HEK293T (cell line): ENCODE results near the gene RHOA.

ENCODE experiments used
- FOXA1 ChIP-seq: fragments of 450-650 bp; IDR thresholded peaks from 2 replicates; pipeline ENCODE4 v1.6.1; 2016; ENCODE audit warnings: mild to moderate bottlenecking
- HDGF ChIP-seq: fragments of 450-650 bp; IDR thresholded peaks from 2 replicates; pipeline ENCODE4 v1.6.1; 2017; ENCODE audit warnings: antibody characterized with exemption, borderline replicate concordance
- NFRKB ChIP-seq: fragments of 450-650 bp; IDR thresholded peaks from 2 replicates; pipeline ENCODE4 v1.6.1; 2016; ENCODE audit warnings: mild to moderate bottlenecking, moderate library complexity
- SP1 ChIP-seq: fragments of 450-650 bp; IDR thresholded peaks from 2 replicates; pipeline ENCODE4 v1.6.1; 2017
- TARDBP ChIP-seq: fragments of 450-650 bp; IDR thresholded peaks from 2 replicates; pipeline ENCODE4 v1.6.1; 2016
- TF ChIP-seq, protein P1 (sequence below): fragments of 450-650 bp; IDR thresholded peaks from 2 replicates; pipeline ENCODE4 v1.6.1; 2016

DNA sequence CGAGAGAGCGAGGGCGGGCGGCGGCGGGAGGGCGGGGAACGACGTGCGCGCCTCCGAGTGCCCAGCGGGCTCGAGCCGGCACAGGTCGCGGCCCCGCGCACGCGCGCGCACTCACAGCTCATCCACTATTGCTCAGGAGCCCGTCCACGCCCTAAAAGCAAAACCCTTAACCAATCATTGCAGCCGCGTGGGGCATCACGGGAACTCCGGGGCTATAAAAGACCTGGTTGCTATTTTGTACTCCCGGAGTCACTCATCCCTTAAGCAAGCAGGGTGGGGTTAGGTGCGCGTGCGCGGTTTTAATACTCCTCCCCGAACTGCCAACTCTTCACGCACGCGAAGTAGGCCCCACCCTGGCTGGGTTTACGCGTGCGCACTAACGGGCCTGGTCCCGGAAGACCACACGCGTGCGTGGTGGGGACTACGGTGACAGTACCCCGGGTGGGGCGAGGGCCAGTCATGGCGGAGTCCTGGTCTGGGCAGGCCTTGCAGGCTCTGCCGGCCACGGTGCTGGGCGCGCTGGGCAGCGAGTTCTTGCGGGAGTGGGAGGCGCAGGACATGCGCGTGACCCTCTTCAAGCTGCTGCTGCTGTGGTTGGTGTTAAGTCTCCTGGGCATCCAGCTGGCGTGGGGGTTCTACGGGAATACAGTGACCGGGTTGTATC lies at the start of gene RHOA, which contains the start of gene TCTA:
- TF ChIP-seq SP1 (no peak), HDGF (no peak), NFRKB (no peak), TARDBP (peak; percentile 97), FOXA1 (no peak)
- TF ChIP-seq, protein P1, sequence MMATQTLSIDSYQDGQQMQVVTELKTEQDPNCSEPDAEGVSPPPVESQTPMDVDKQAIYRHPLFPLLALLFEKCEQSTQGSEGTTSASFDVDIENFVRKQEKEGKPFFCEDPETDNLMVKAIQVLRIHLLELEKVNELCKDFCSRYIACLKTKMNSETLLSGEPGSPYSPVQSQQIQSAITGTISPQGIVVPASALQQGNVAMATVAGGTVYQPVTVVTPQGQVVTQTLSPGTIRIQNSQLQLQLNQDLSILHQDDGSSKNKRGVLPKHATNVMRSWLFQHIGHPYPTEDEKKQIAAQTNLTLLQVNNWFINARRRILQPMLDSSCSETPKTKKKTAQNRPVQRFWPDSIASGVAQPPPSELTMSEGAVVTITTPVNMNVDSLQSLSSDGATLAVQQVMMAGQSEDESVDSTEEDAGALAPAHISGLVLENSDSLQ, result peak; percentile 91
